ENCODE measurements around the gene STK32B.

STK32B gene

GRCh38 chr4:5478169-5478568, 426.9 kb downstream of the STK32B start:
- no peak for DNase-seq

DNA sequence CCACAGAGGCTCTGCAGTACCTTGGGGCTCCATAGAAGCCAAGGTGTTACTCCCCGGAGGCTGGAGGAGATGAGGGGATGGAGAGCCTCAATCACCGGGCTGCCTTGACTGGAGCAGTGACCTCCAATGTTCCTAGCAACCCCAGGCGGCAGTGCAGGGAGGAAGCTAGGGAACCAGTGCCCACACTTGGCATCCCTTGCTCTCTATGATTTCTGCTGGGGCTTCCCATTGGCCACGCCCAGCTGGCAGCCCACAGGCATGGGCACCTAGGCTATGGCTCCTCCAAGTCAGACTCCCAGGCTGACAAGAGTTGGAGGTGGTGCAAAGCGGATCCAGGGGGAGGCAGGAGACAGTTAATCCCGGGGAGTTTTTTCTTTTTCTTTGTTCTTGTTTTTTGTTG, 427.4 kb downstream of the STK32B start:
- no peak for DNase-seq

- no peak for DNase-seq
Measured at GRCh38 chr4:5479518-5480060, 428.3 kb downstream of the STK32B start.

DNA sequence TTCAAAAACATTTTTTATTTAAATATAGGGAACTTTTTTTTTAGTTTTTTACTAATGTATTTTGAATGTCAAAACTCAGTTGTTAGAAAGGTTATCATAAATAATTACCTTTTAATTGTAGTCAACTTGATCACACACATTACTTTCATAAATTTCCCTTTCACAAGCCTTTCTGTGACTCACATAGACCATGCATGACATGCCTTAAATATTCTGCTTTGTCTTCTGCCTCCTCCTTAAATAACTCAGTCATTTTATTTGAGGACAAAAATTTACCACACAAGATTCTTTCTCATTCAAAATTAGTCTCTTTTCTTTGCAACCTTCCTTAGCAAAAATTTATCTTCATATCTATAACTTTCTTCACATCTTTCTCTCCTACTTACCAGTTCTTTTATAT, 437.1 kb downstream of the STK32B start:
- no peak for DNase-seq

DNA sequence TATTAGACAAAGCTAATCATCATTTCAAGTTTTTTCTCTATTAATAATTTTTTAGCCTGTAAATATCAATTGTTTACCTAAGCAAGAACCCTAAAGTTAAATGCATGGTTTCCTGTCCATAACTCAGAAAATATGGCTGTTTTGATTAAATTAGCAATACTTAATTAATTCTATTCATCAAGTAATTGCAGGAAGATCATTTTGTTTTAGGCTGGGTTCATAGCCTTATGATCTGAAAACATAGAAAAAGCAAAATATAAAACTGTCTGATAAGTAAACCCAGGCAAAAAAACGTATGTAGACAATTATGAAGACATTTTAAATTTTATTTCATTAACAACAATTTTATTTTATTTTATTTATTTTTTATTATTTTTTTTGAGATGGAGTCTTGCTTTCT, 438.0 kb downstream of the STK32B start:
- DNase-seq = no peak

- DNase-seq = no peak
Measured at GRCh38 chr4:5497489-5497888, 446.2 kb downstream of the STK32B start.

GRCh38 chr4:5500165-5500564, 448.9 kb downstream of the STK32B start:
- DNase-seq = no peak

DNA sequence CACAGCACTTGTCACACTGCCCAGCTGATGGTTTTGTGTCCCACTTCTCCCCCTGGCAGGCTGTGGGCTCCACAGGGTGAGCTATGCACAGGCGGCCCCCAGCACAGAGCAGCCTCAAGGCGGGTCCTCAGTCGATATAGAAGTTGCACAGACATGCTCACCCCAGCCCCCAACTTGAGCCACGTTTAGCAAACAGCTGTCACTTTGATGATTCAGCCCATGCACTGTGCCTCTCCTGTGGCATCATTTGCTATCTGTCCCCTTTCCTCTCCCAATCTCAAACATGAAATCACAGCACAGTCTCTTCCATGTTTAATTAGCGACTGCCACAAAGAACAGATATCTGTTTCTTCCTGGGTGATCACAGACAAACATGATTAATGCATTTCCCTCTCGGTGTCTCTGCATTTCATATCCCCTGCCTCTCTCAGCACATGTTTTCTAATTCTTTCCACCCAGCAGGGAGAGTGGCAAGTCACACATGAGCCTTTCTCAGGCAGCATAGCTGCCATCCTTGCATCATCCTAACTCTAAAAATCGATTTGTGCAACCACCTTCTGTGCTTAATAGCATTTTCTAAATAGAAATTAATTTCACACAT, 452.2 kb downstream of the STK32B start:
- DNase-seq = no peak

DNA sequence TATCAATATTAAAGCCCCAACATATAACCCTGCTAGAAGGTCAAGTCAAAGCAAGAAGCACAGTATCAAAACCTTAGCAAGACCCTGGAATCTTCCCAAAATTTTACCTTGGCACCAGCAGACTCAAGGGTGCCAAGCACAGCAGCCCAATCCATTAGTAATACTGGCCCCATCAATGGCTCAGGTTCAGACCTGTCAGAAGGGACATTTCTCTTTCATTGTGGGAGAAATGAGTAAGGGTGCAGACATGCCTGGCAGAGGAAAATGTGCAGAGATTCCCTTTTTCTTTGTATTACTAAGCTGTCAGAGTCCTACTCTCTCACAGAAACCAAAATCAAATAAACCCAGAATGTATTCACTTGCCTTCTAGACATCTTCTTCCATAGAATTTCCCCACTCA, 453.2 kb downstream of the STK32B start:
- DNase-seq = no peak

DNA sequence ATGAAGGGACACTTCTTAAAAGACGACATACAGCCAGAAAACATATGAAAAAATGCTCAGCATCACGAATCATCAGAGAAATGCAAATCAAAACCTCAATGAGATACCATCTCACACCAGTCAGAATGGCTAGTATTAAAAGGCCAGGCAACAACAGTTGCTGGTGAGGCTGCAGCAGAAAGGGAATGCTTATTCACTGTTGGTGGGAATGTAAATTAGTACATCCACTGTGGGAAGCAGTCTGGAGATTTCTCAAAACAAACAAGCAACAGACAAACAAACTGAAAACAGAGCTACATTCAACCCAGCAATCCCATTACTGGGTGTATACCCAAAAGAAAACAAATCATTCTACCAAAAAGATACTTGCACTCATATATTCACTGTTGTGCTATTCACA, 459.2 kb downstream of the STK32B start:
- DNase-seq = no peak

DNA sequence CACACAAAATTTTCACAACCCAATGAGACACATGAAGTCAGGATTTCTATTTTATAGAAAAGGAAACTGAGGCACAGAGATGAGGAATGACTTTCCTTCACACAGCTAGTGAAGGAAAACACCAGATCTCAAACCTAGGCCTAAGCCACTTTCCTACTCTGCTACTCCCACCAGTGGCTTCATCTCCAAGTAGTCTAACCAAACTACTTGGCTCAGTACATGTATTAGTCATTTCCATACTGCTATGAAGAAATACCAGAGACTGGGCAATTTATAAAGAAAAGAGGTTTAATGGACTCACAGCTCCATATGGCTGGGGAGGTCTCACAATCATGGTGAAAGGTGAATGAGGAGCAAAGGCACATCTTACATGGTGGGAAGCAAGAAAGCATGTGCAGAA, 460.5 kb downstream of the STK32B start:
- no peak for DNase-seq

- no peak for DNase-seq
Measured at GRCh38 chr4:5515646-5516045, 464.4 kb downstream of the STK32B start.

GRCh38 chr4:5517372-5517771, 466.1 kb downstream of the STK32B start:
- DNase-seq = no peak

- DNase-seq = no peak
Measured at GRCh38 chr4:5524446-5525299, 473.4 kb downstream of the STK32B start.

DNA sequence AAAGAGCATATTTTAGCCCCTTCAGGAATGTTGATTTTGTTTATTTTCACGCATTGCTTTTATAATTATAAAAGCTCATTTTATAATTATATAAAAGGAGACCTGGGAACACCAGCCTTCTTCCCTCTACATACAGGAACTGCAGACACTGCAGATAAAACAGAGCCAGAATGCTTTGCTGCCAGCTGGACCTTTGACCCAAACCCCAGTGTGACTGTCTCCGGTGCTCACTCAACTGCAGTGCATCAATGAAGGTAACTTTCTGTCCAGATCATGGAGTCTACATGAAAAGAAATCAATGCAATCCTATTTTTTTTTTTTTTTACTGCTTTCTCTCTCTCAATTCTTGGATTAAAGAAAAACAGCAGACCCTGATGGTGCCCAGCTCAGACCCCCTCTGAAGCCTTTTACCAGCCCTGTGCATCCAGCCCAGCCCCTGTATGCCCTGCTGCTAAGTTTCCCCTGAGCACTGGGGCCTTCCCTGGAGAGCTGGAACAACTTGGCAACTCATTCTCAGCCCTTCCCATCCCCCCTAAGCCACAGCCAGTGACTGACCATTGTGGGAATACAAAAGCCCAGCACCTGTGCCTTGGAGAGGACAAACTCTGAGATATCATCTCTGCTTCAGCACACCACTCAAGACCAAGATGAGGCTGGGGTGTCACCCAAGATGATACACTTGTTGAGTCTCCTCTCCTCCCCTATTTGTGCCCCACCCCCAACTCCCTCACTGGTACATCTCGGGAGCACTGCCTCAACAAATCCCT, 475.0 kb downstream of the STK32B start:
- DNase-seq = no peak

DNA sequence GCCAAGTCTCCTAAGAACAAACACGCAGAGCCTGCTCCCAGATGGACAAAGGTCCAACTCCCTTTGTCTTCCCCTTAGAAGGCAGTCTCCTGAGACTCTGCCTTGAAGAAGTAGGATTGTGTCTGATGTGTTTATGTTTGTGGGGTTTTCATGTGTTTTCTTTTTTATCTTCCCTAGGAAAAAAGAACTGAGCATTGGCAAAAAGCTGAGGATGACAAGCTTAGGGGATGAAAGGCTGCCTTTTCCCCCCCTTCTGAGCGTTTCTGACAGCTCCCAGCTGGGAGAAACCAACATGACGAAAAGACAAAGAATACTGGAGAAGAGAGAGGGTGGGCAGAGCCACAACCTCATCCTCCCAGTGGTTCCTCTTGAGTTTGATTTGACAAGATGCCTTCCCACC, 475.9 kb downstream of the STK32B start:
- DNase-seq = no peak

- DNase-seq = no peak
Measured at GRCh38 chr4:5528031-5528436, 476.8 kb downstream of the STK32B start.

DNA sequence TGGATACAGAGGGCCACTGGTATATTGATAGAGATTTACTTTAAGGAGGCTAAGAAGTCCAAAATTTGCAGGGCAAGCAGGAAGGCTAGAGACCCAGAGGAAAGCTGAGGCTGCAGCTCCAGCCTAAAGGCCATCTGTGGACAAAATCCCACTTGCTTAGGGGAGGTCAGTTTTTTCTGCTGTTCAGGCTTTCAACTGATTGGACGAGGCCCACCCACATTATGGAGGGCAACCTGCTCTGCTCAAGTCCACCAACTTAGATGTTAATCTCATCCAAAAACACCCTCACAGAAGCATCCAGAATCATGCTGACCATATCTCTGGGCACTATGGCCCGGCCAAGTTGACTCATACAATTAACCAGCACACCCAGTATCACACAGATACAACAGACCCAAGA, 480.8 kb downstream of the STK32B start:
- no peak for DNase-seq

- no peak for DNase-seq
Measured at GRCh38 chr4:5539584-5539983, 488.3 kb downstream of the STK32B start.

DNA sequence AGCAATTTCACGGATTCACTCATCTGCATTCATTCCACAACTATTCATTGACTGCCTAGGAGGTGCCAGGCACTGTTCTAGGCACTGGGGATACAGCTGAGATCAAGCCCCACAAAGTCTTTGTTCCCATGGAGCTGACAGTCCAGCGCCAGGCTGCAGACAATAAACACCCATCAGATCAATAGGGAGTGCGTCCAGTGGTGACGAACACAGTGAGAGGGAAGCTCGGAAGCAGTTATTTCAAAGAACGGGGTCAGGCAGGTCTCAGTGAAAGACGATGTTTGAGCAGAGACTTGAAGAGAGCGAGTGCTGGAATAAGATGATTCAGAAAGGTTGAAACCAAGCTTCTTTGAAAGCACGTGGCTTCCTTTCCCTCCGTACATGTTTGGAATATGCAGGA, 489.9 kb downstream of the STK32B start:
- DNase-seq = no peak

GRCh38 chr4:5543681-5544080, 492.4 kb downstream of the STK32B start:
- no peak for DNase-seq

GRCh38 chr4:5544762-5545161, 493.5 kb downstream of the STK32B start:
- DNase-seq = no peak

DNA sequence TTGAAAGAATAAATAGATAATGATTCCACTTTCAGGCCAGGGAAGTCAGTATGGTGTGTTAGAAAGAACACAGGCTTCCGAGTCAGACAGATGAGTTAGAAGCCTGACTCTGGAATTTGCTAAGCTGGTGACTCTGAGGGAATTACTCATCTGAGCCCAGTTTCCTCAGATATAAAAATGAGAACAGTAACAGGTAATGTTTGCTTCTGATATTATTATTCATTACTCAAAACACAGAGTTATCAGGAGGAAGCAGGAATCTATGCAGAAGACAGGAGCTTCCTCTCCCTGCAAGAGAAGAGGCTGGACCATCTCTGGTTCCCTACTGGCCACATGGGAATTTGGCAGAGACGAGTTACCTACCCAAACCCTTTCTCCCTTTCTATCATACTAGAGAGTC, 494.0 kb downstream of the STK32B start:
- no peak for DNase-seq

All from activated gamma-delta T cell (primary cell).